Esophagus squamous epithelium (tissue), 4 donors: ENCODE results near the gene SERPINA4.

Experiments used
- CTCF ChIP-seq, 6 experiments: fragments of 450-650 bp in 4 of 6; fragments of 200-600 bp in 2 of 6; sonication (generic) in 2 of 6; IDR thresholded peaks; one replicate each; pipeline ENCODE4 v1.5.1; 2016 to 2019; ENCODE audit warnings: antibody characterized with exemption in 6 of 6, mild to moderate bottlenecking in 4 of 6, moderate library complexity in 4 of 6
- POLR2A ChIP-seq, 4 donors: fragments of 450-650 bp; IDR thresholded peaks; one replicate each; pipeline ENCODE4 v1.6.1; 2017; ENCODE audit warnings: antibody characterized with exemption in 4 of 4, mild to moderate bottlenecking in 4 of 4, moderate library complexity in 3 of 4

GRCh38 chr14:94600148-94600545, 38.9 kb downstream of the SERPINA4 start:
- TF ChIP-seq CTCF (IDR thresholded peaks at IDR 0.05): no peak
- no peak for TF ChIP-seq POLR2A (IDR thresholded peaks at IDR 0.05)
